Stimulated activated effector memory CD8-positive, alpha-beta T cell treated with anti-CD3 and anti-CD28 coated beads, Interleukin-12 subunit alpha, Interleukin-12 subunit beta, amount 100 ng/mL, for 72 hours (primary cell): Measurements from ENCODE around the gene INAFM2.
A peak's percentile ranks its signal among the peaks of the same experiment; 100 is the strongest.

Source experiments
- ATAC-seq: fragments of 150-1000 bp; cut with Tn5 transposase; 2 replicates; pipeline ENCODE4 v1.10.0; 2021
- DNase-seq, 2 donors: peaks; one replicate each; pipeline ENCODE4 v3.0.0; 2021 to 2022; ENCODE audit warnings: low spot score in 2 of 2
- H3K27ac Mint-ChIP-seq: one replicate; pipeline ENCODE4 v1.8.0; 2022; ENCODE audit warnings: mild to moderate bottlenecking, mixed read lengths
- H3K36me3 Mint-ChIP-seq: one replicate; pipeline ENCODE4 v1.8.0; 2022; ENCODE audit warnings: mild to moderate bottlenecking, mixed read lengths
- H3K4me1 Mint-ChIP-seq: one replicate; pipeline ENCODE4 v1.8.0; 2022; ENCODE audit warnings: mixed read lengths
- H3K4me3 Mint-ChIP-seq: one replicate; pipeline ENCODE4 v1.8.0; 2022; ENCODE audit warnings: mild to moderate bottlenecking, mixed read lengths
- H3K9me3 Mint-ChIP-seq: one replicate; pipeline ENCODE4 v1.8.0; 2022; ENCODE audit warnings: mixed read lengths

Gene INAFM2

DNA sequence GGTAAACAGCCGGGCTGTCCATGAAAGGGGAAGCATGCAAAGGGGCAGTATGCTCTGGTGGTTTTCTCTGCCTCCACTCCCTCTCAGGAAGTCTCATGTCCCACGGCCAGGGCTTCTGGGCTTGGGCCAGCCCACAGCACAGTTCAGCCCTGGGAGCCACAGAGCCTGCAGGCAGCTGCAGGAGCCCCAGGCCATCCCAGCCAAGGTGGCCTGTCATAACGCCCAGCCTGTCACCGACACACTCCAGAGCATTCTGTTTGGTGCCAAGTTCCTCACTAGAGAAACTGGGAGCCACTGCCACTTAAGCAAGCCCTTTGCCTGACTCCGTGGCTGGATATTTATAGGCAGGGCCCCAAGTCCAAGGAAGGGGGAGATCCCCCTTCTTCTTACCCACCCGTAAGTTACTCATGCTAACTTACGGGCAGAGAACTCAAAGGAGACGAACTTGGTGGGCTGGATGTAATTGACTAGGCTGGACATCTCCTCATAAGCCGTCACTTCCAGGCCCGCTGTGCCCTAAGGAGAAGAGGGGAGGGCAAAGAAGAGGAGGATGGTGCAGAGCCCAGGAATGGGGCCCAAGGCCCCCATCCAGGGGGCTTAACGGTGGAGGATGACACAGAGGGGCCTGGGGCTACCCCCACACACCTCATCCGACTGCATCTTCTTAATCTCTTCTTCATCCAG is 27.5 kb upstream of the INAFM2 start:
- peaks cover 2% of the 10 kb centered on the region for H3K9me3 Mint-ChIP-seq
- H3K27ac Mint-ChIP-seq, result peak overlapping the region; percentile 60
- ATAC-seq, result no peak
- H3K4me1 Mint-ChIP-seq, result peaks cover 8% of the 10 kb centered on the region
- peaks cover 47% of the 10 kb centered on the region for H3K36me3 Mint-ChIP-seq
- no peak for DNase-seq
- H3K4me3 Mint-ChIP-seq, result no peak overlapping the region

DNA sequence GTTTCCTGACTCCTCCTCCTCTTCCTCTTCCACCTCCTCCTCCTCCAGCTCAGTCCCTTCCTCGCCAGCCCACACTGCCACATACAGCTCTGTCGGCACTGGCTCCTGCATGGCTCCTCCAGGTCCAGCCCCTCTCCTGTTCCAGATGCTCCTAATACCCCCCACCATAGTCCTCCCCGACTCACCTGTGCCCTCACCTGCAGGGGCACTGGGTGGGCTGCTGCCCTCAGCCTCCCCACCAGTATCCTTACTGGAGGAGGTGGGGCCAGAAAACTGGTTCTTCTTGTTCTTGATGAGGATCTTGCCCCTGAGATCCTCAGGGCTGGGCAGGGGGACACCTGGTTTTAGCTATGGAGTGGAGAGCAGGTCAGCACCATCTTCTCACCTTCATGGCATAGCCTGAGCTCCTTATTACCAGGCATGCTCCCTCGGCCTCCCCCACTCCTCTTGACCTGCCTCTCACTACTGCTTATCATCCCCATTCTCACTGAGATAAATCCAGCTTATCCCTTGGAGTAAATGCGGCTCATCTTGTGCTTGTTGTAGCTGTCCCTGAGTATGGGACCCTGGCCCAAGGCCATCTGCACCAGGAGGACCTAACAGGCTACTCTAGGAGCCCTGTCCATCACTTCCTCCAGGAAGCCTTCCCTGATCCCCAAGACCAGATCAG is 26.8 kb upstream of the INAFM2 start:
- no peak for DNase-seq
- Mint-ChIP-seq H3K4me1 (peaks cover 8% of the 10 kb centered on the region), H3K27ac (peak overlapping the region; percentile 60), H3K9me3 (peaks cover 2% of the 10 kb centered on the region), H3K36me3 (peaks cover 54% of the 10 kb centered on the region), H3K4me3 (no peak overlapping the region)
- no peak for ATAC-seq

DNA sequence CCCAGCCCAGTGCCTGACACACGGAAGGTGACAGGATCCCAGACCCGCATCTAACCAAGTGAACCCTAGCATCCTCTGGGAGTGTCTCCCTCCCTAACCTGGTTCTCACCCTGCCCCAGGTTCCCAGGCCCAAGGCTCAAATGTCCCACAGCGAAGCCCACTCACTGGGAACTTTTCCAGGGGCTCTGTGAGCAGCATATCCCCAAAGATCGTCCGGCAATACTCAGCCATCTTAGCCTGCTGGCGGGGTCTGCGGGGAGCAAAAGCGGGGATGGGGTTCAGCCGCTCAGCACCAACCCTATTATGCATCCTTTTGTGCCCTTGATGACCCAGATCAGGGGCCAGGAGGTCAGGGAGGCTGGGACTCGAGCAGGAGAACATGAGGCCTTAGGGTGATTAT is 26.1 kb upstream of the INAFM2 start:
- no peak overlapping the region for H3K4me3 Mint-ChIP-seq
- ATAC-seq (no peak), DNase-seq (no peak)
- H3K9me3 Mint-ChIP-seq, result peaks cover 2% of the 10 kb centered on the region
- peaks cover 57% of the 10 kb centered on the region for H3K36me3 Mint-ChIP-seq
- peaks cover 8% of the 10 kb centered on the region for H3K4me1 Mint-ChIP-seq
- H3K27ac Mint-ChIP-seq, result peak overlapping the region; percentile 60

DNA sequence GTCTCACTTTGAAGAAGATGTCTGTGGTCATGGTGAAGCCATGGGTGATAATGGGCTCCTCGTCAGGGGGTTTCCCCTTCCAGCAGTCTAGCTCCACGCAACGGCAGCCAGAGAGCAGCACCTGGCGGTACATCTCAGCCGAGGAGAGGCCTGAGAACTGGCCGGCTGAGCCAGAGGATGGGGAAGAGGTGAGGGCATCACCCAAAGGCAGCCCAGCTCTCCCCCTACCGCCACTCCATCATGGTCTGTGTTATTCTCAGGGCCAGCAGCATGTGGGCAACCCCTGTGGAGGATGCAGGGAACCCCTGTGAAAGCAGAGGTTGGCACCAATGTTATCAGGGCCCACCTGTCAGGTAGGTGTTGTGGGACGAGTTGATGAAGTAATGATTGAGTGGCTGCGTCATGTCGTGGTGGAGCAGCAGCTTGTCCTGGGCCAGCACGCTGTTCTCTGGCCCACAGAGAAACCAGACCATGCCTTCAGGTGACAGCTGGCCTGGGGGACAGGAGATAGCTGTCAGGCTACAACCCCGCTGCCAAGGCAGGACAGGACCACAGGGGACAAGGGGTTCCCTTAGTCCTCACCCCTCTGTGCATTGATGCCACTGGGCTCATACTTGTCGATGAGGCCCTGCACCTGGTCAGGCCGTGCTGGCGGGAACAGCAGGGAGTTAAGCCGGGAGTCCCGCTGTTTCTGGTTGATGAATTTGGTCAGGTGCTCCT is 25.1 kb upstream of the INAFM2 start:
- H3K4me1 Mint-ChIP-seq, result peaks cover 10% of the 10 kb centered on the region
- no peak for ATAC-seq
- peaks cover 67% of the 10 kb centered on the region for H3K36me3 Mint-ChIP-seq
- H3K9me3 Mint-ChIP-seq, result peaks cover 2% of the 10 kb centered on the region
- no peak overlapping the region for H3K4me3 Mint-ChIP-seq
- DNase-seq, result no peak
- no peak overlapping the region for H3K27ac Mint-ChIP-seq

DNA sequence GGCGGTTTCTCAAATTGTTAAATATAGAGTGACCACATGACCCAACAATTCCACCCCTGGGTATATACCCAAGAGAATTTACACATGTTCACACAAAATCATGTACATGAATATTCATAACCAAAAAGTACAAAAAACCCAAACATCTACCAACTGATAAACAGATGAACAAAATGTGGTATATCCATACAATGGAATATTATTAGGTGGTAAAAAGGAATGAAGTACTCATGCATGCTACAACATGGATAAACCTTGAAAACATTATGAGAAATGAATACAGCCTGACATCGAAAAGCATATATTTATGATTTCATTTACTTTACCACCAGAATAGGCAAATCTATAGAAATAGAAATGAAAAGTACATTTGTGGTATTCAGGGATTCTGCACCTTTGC is 23.1 kb upstream of the INAFM2 start:
- ATAC-seq, result no peak
- H3K4me1 Mint-ChIP-seq, result peaks cover 30% of the 10 kb centered on the region
- peaks cover 70% of the 10 kb centered on the region for H3K36me3 Mint-ChIP-seq
- H3K9me3 Mint-ChIP-seq, result peaks cover 2% of the 10 kb centered on the region
- DNase-seq, result no peak
- H3K4me3 Mint-ChIP-seq, result no peak overlapping the region
- no peak overlapping the region for H3K27ac Mint-ChIP-seq

DNA sequence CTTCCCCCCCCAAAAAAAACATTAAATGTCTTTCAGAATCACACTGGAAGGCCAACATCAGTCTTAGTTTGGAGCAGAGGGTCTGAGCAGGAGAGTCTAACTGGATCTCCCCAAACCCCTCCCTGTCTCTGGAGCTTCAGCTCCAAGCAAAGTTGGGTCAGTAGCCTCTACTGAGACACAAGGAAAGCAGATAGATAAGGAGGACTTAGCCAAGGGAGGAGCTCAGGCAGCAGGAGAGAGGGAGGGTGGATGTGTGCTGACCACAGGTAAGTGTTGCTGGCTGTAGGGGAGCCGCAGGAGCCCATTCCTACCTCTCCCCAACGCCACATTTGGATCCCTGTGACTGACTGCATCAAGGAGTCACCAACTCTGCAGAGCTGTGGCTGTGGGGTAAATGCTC is 22.7 kb upstream of the INAFM2 start:
- H3K36me3 Mint-ChIP-seq, result peaks cover 66% of the 10 kb centered on the region
- DNase-seq (no peak), ATAC-seq (no peak)
- peaks cover 2% of the 10 kb centered on the region for H3K9me3 Mint-ChIP-seq
- H3K27ac Mint-ChIP-seq, result no peak overlapping the region
- peaks cover 34% of the 10 kb centered on the region for H3K4me1 Mint-ChIP-seq
- no peak overlapping the region for H3K4me3 Mint-ChIP-seq

DNA sequence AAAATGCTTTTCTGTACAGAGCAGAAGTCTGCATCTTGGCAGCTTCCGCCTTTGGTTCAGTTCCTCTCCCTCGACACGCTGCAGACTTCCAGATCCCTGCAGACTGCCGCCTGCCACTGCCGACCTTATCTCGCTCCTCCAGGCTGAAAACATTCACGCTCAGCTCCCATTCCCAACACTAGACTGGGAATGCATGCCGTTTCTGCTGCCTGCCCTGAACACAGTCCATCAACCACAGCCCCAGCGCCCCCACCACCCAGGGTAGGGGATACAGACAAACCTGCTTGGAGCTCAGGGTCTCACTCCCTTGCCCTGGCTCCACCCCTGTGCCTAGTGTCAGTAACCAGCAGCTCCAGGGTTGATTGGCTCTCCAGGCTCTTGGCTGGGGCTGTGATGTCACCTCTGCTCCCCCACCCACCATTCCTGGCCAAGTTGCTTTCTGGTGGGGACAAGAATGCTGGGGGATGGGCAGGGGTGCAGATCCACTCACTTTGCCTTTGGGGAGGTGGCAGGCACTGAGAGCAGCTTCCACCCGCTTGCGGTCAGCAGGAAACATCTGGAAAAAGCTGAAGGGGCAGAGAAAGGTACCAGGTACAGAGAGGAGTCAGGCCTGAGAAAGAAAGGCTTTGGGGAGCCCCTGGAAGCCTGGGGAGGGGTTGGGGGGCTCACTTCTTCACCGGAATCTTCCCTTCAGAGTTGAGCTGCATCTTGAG is 21.9 kb upstream of the INAFM2 start:
- H3K9me3 Mint-ChIP-seq, result peaks cover 2% of the 10 kb centered on the region
- DNase-seq (no peak), ATAC-seq (no peak)
- H3K36me3 Mint-ChIP-seq, result peaks cover 59% of the 10 kb centered on the region
- H3K4me1 Mint-ChIP-seq, result peaks cover 40% of the 10 kb centered on the region
- no peak overlapping the region for H3K4me3 Mint-ChIP-seq
- H3K27ac Mint-ChIP-seq, result no peak overlapping the region

DNA sequence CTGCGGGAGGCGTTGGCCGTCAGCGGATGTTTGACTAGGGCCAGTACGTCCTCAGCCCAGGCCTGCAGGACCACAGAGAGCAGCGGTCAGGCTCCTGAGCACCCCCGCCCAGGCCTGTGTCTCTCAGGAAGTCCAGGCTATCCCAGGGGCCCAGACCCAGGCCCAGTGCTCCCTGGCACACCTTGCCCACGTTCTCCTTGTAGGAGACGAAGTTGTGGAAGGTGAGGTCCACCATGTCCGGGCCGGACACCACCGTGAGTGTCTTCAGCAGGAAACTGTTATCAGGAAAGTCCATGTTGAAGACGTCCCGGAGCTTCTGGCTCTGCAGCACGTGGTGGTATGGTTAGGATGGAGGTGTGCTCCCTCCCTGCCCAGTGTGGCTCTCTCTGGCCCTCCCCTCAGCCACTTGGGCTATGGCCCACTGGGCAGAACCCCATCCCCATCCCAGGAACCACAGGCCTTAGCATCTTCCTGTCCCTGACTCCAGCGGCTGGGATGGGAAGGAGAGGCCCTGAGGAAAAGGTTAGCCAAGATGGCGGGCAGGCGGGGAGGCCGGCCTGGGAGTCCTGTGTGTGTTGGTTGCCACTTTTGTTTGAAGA is 21.1 kb upstream of the INAFM2 start:
- ATAC-seq (no peak), DNase-seq (no peak)
- Mint-ChIP-seq H3K27ac (peak overlapping the region; percentile 89), H3K9me3 (peaks cover 2% of the 10 kb centered on the region), H3K4me1 (peaks cover 39% of the 10 kb centered on the region), H3K4me3 (no peak overlapping the region), H3K36me3 (peaks cover 51% of the 10 kb centered on the region)

DNA sequence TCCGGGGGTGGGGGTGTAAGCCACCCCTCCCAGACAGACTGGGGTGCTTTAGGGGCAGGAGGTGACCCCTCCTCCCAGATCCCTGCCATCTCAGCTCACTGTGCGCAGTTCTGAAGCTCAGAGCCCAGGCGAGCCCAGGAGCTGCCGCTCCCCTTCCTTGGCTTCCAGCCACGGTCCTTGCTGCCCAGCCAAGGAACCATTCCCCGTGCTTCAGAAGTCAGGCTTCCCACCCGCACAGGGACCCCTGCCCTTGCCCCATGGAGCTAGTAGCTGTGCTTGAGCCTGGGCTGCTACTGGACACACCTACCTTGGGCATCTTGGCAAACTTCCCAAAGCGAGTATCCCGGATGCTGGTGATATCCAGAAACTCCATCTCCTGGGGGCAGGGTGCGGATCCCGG is 20.5 kb upstream of the INAFM2 start:
- no peak overlapping the region for H3K4me3 Mint-ChIP-seq
- DNase-seq (no peak), ATAC-seq (no peak)
- peaks cover 49% of the 10 kb centered on the region for H3K36me3 Mint-ChIP-seq
- peaks cover 2% of the 10 kb centered on the region for H3K9me3 Mint-ChIP-seq
- H3K27ac Mint-ChIP-seq, result peak overlapping the region; percentile 89
- peaks cover 39% of the 10 kb centered on the region for H3K4me1 Mint-ChIP-seq

DNA sequence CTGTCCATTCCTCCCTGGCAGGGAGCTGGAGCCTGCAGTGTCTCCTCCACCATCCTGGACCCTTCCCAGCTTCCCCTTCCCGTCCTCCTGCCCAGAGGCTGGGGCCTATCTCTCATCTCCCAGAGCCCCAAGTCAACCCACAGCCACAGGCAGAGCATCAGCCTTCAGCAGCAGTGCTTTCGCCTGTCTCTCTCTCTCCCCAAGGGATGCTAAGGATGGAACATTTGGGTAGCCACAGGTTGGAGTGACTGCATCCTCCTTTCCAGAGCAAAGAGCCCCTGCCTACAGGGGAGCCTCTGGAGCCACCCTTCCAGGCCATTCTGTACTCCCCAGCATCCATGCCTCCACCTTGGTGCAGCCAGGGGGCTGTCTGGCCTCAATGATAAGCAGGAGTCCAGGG is 19.9 kb upstream of the INAFM2 start:
- DNase-seq (no peak), ATAC-seq (no peak)
- peaks cover 53% of the 10 kb centered on the region for H3K36me3 Mint-ChIP-seq
- peaks cover 41% of the 10 kb centered on the region for H3K4me1 Mint-ChIP-seq
- peak overlapping the region; percentile 89 for H3K27ac Mint-ChIP-seq
- H3K4me3 Mint-ChIP-seq, result no peak overlapping the region
- peaks cover 2% of the 10 kb centered on the region for H3K9me3 Mint-ChIP-seq

DNA sequence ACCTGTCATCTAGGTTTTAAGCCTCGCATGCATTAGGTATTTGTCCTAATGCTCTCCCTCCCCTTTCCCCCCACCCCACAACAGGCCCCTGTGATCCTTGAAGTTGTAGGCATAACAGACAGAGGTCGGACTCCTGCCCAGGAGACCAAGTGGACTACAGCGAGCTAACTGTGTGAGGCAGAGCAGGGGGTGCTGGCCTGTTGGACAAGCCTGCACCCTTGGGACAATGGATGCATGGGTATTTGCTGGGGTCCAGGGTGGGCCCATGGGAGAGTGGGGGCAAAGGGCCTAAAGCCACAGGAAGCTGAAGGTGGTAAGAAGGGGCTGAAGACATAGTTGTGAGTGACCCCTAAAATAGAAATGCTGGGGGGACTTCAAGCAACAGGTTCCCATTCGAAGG is 18.2 kb upstream of the INAFM2 start:
- peaks cover 2% of the 10 kb centered on the region for H3K9me3 Mint-ChIP-seq
- peaks cover 58% of the 10 kb centered on the region for H3K4me1 Mint-ChIP-seq
- H3K36me3 Mint-ChIP-seq, result peaks cover 43% of the 10 kb centered on the region
- DNase-seq, result no peak
- ATAC-seq, result no peak
- no peak overlapping the region for H3K4me3 Mint-ChIP-seq
- no peak overlapping the region for H3K27ac Mint-ChIP-seq

DNA sequence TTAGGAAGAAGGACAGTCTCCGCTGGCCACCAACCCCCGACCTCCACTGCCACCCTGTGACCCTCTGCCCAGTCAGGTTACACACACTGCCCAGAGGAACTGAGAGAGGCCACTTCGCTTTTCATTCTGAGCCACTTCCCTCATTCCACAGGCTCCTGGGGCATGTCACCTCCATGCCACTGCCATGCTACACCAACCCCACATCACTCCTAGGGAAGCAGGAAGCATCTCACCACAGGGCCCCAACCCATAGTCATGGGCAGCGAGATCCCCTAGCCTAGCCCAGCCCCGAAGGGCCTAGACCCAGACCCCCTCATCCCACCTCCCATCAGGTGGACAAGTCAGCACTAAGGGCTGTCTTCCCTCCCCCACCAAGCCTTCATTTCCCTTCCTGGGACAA is 17.1 kb upstream of the INAFM2 start:
- Mint-ChIP-seq H3K9me3 (no peaks in the 10 kb centered on the region), H3K4me3 (peak overlapping the region; percentile 92), H3K36me3 (peaks cover 32% of the 10 kb centered on the region), H3K27ac (peak overlapping the region; percentile 96), H3K4me1 (peaks cover 58% of the 10 kb centered on the region)
- no peak for DNase-seq
- ATAC-seq, result no peak

DNA sequence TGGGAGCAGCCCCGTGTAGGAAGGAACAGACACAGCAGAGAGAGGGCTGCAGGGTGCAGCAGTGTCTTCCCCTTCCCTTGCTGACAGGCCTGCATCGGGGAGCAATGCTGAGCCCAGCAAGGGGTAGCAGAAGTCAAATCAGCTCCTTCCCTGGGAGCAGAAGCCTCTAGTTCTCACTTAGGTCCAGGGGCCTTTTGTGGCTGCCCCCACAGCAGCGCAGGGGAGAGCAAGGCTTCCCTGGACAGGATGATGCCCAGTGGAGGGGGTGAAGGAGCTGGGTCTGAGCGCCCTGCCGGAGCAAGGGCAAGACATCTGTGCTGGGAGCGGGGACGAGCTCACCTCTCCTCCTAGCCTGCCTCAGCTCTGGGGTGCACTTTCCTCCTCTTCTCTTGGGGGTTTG is 16.6 kb upstream of the INAFM2 start:
- DNase-seq, result peak in 1 of 2 donors; percentile 63
- Mint-ChIP-seq H3K36me3 (peaks cover 26% of the 10 kb centered on the region), H3K27ac (peak overlapping the region; percentile 96), H3K4me3 (peak overlapping the region; percentile 92), H3K4me1 (peaks cover 58% of the 10 kb centered on the region), H3K9me3 (no peaks in the 10 kb centered on the region)
- no peak for ATAC-seq

DNA sequence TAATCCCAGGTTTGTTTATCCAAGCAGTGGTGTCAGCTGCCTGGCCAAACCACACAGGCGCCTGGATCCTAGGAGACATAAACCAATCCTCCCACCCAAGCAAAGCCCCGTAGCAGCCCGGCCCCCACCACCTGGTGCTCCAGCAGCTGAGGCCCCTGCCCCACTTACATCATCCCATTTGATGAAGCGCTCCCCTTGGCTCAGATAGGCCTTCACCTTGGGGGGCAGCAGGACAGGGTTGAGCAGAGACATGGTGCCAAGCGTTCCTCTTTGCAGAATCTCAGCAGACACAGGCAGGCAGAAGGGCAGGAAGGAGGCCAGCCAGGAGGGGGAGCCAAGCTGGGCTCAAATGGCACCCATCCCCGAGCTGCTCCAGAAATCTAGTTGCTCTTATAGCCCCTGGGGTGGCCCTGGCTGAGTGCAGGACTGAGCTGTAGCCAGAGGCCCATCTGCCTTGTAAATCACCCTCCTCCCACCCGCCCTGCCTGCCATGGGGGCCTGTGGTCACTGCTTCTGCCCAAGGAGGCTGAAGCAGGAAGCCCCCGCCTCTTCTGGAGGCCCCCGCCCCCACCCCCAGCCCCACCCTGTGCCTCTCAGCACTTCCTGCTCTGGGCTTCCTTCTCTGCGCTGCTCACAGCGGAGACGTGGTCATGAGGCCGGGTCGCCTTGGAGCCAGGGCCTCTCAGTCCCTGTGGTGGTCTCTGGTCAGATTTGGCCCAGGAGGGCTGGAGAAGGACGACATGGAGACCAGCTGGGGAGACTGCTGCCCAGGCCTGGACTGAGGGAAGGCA is 15.9 kb upstream of the INAFM2 start, which contains the start of gene PLCB2:
TSS of gene PLCB2 (minus strand) at position 515 of the 791 bp plus-strand sequence. CDS start at position 252, 263 bp downstream.
- peak within 1 kb of the TSS; percentile 92 for H3K4me3 Mint-ChIP-seq
- peak within 1 kb of the TSS; percentile 96 for H3K27ac Mint-ChIP-seq
- DNase-seq (peak; percentile 54 to 84), ATAC-seq (peak; percentile 84)
- no peaks in the 10 kb centered on the region for H3K9me3 Mint-ChIP-seq
- peaks cover 23% of the 10 kb centered on the region for H3K36me3 Mint-ChIP-seq
- peaks cover 58% of the 10 kb centered on the region for H3K4me1 Mint-ChIP-seq
